Effector CD4-positive, alpha-beta T cell (primary cell): Measurements from ENCODE around the gene CCDC85B.

Experiments
- DNase-seq: peaks from one replicate; pipeline ENCODE4 v3.0.0-alpha.2; 2020

Gene CCDC85B

DNA sequence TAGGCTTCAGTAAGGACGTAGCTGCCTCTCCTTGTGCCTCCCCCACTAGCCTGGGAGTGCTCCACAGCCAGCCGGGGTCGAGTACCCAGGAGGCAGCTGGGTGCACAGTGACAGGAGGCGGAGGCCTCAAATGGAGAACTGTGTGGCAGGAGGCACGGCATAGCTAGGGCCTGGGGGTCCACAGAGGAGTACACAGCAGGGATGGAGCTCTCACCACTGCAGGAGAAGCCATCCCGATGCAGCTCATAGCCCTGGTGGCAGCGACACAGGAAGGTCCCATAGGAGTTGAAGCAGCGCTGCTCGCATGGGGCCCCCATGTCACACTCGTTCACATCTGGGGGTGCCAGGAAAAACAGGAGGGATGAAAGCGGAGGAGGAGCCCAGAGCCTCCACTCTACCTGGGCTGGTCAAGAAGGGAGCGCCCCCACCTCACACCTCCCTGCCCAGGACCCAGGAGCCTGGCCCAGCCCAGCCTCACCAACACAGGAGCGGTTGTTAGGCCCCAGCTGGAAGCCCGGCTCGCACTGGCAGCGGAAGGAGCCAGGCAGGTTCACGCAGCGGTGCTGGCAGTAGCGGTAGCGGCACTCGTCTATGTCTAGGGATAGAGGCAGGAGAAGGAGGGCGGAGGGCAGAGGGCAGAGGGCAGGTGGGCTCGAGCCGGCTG is 20.7 kb upstream of the CCDC85B start:
- no peak for DNase-seq

GRCh38 chr11:65870307-65870658 is 20.2 kb upstream of the CCDC85B start:
- DNase-seq, result no peak

DNA sequence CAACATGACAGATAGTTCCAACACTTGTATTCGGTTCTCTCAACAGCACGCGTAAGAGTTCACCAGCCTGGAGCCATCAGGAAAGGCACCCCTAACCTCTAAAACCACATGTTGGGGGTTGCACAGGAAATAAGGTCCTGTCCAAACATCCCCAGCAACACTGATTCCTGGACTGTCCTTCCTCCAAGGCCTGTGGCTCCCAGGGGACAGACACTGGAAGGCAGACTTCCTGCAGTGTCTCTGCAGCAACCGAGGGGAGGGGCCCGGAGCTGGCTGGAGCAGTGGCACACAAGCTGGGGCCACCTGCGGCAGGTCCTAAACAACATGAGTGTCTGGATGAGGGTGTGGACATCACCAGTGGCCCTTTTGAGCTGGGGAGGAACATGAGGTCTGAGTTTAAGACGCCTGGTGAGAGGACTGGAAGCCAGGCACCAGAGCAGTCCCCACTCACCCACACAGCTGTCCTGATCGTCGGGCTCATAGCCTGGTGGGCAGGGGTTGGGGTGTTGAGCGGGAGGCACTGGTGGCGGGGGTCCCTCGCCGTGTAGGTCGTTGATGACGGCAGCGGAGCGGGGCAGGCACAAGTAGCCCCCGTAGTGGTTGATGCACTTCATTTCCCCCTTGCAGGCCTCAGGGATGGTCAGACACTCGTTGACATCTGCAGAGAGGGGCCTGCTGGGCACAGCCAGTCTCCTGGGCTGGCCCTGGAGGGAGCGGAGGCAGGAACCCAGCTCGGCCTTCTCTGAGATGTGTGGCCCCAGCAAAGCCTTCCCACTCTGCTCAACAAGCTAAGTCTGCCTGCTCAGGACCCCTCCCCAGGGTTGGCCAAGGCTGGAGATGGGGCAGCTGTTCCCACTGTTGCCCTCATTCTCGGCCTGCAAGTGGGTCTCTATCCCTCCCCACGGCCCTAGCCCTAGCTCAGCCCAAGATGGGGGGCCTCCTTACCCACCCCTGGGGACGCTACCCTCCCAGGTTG is 19.5 kb upstream of the CCDC85B start:
- no peak for DNase-seq

DNA sequence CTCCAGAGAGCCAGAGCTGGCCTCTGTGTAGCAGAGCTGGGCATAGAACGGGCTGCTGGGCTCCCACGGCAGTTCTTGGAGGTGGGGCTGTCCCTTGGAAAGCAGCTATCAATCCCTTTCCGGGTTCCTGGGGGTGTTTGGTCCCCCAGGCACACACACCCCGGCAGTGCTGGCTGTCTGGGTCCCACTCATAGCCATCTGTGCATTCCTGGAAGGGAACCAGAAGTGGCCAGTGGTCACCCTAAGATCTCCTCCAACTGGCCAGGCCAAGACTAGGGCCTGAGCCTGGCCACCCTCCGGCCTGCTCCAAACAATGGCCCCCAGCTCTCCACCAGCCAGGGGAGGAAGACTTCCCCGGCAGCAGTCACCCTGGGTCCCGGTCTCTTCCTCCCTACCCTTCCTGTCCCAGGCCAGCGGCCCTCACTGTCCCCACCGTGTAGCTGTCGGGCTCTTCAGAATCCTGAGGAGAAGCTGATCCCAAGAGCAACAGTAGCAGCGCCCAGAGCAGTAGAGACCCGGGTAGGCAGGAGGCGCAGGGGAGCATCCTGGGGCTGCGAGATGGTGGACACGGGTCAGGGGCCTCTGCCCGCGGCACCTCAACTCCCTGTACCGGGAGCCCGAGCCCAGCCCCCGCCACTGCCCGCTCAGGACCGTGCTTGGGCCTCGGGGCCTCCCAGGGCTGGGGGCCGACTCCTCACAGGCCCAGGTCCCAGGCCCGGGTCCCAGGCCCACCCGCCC is 18.5 kb upstream of the CCDC85B start:
- DNase-seq, result no peak

DNA sequence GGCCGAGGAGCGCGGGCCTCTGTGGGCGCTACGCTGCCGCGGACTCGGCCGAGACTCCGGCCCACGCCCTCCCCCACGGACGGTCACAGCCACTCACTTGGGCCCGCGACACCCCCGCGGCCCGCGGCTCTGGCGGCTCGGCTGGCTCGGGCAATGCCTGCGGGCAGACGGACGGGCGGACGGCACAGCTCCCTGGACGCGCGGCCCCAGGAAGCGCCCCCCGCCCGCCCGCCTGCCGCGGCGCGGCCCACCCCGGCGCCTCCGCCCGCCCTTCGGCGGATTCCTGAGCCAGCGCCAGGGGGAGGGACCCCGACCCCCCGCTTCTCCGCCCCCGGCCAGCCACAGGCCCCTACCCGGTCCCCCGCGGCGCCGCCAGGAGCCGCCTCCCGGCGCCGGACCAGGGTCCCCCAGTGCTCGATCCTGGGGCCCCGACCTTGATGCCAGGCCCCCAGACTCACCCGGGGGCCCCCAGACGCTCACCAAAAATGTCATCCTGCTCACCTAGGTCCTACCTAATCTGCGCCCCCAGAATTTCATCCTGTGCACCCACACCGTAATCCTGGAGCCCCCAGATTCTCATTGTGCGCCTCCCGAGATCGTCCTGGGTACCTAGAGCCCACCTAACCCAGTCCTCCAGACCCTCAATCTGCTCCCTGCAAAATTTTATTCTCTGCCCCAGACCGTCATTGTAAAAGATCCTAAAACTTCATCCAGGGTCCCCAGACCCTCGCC is 17.7 kb upstream of the CCDC85B start, which contains the start of gene EFEMP2:
EFEMP2 (minus strand) TSS at position 215 of the 732 bp plus-strand sequence. CDS start 446 bp downstream, outside the sequence.
- no peak for DNase-seq

- DNase-seq, result peak; percentile 92
Measured at GRCh38 chr11:65873318-65874156, 16.9 kb upstream of the CCDC85B start.

GRCh38 chr11:65879617-65880016 is 10.9 kb upstream of the CCDC85B start, which contains the start of gene CTSW:
Gene CTSW, plus strand, starts transcription at chr11:65879837. Its CDS starts 18 bp downstream, at chr11:65879855.
- no peak for DNase-seq

DNA sequence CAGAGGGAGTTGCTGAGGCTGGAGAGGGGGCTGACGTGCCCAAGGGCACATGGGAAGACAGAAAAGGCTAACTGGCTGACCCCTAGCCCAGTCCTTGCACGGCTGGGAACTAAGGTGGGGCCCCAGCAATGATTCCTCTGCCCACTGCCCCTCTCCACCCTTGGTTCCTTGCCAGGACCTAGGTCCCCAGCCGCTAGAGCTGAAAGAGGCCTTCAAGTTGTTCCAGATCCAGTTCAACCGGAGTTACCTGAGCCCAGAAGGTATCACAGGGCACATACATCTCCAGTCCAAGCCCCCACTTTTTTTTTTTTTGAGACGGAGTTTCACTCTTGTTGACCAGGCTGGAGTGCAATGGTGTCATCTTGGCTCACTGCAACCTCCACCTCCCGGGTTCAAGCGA is 10.4 kb upstream of the CCDC85B start:
- DNase-seq, result no peak

GRCh38 chr11:65880844-65881421 is 9.5 kb upstream of the CCDC85B start:
- no peak for DNase-seq

DNA sequence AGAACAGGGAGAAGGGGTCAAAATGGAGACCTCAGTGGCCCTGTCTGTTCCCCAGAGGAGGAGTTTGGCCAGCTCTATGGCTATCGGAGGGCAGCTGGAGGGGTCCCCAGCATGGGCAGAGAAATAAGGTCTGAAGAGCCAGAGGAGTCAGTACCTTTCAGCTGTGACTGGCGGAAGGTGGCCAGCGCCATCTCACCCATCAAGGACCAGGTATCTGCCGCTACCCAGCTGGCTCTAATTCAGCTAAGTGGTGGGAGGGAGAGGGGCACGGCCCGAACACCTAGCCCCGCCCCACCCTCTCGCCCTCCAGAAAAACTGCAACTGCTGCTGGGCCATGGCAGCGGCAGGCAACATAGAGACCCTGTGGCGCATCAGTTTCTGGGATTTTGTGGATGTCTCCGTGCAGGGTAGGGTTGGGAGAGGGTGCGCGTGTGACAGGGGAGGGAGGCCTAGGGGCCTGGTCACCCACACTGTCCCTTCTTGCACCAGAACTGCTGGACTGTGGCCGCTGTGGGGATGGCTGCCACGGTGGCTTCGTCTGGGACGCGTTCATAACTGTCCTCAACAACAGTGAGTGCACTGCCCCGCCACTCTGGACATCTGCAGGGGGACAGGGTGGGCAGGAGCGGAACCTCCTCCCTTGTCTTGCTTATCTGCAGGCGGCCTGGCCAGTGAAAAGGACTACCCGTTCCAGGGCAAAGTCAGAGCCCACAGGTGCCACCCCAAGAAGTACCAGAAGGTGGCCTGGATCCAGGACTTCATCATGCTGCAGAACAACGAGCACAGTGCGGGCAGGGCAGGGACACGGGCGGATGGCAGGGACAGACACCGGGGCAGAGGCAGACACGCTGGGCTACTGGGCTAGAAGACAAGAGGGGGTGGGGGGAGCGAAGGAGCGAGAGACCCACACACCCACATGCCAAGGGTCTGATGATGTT is 8.1 kb upstream of the CCDC85B start:
- DNase-seq, result no peak

DNA sequence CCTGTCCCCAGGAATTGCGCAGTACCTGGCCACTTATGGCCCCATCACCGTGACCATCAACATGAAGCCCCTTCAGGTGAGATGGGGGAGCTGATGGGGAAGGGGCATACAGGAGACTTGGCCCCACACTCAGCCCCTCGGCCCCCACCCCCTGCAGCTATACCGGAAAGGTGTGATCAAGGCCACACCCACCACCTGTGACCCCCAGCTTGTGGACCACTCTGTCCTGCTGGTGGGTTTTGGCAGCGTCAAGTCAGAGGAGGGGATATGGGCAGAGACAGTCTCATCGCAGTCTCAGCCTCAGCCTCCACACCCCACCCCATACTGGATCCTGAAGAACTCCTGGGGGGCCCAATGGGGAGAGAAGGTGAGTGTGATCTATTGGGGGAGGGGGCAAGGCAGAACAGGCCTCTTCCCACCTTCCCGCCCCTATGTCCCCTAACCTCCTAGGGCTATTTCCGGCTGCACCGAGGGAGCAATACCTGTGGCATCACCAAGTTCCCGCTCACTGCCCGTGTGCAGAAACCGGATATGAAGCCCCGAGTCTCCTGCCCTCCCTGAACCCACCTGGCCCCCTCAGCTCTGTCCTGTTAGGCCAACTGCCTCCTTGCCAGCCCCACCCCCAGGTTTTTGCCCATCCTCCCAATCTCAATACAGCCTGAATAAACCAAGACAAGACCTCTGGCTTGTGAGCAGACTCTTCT is 7.3 kb upstream of the CCDC85B start:
- no peak for DNase-seq

GRCh38 chr11:65883786-65884715 is 6.4 kb upstream of the CCDC85B start:
- DNase-seq, result no peak

DNA sequence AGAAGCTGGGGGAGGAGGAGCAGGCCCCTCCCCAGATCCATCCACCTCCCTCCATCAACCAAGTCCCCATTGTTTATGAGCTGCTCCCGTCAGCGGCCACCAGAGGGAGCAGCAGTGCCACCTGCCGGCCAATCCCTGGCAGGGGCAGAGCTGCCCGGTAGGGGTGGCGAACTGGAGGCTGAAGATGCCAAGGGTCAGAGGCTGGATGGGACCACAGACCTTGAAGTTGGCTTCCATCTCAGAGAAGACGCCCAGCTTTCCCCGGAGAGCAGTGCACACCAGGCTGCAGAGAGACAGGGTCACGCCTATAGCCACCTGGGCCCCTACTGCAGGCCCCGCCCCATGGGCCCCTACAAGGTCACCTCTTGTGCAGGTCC is 5.8 kb upstream of the CCDC85B start:
- peak; percentile 80 for DNase-seq

- no peak for DNase-seq
Measured at GRCh38 chr11:65885231-65885630, 5.2 kb upstream of the CCDC85B start.

DNA sequence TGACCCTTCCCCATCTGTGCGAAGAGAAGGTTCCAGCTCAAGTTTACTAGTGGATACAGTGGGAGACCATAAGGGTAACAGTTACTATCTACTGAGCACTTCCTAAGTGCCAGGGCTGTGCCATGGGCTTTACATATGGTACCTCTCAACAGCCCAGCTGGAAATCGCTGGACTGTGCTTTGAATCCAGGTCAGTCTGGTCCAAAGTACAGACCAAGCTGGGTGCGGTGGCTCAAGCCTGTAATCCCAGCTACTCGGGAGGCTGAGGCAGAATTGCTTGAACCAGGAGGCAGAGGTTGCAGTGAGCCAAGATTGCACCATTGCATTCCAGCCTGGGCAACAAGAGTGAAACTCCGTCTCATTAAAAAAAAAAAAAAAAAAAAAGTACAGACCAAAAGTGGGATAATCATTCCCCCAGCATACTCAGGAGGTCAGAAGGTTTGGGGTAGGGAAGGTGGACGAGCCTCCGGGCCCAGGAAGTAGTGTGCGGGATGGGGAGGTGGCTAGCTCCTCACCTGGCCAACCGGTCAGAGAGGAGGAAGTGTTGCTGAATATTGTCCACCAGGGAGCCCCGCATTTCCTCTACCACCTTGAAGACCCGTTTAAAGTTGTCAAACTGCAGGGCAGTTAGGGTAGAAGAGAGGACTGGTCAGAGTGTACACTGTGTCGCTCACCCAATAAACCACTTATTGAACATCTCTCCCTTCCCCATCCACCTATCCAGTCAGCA is 4.5 kb upstream of the CCDC85B start:
- no peak for DNase-seq

DNA sequence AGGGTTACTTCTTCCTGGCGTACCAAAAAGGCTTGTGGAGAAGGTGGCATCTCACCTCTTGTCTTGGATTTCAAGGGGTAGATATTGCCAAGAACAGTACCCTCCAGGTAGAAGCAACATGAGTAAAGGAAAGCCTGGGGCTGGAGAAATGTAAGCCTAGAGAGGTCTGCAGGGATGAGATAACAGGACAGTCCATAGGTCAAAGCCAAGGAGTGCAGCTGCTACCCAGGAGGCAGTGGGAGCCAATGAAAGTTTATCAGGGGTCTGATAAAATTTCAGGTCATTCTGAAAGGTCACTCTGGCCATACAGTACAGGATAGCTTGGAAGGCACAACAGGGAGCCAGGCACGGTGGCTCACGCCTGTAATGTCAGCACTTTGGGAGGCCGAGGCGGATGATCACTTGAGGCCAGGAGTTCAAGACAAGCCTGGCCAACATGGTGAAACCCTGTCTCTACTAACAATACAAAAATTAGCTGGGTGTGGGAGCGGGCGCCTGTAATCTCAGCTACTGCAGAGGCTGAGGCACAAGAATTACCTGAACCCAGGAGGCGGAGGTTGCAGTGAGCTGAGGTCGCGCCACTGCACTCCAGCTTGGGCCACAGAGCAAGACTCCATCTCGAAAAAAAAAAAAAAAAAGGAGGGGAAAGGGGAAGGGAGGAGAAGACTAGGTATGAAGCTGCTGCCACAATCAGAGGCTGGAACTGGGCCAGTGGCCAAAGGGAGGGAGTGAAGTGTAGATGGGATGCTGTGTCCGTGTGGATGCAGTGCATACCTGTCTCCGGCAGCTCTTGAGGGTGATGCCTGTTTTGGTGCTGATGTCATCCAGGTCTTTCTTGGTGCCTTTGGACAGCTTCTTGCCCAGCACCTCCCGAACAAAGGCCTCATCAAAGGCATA is 3.4 kb upstream of the CCDC85B start:
- no peak for DNase-seq
